HepG2 (cell line): Measurements from ENCODE around the gene JMJD8. TPM values are rescaled to one million over a fixed set of nuclear protein-coding genes. Genes with fewer than 3 reads are reported as not detected.

Experiments
- ARID5B ChIP-seq: IDR thresholded peaks from 2 replicates; pipeline ENCODE4 v1.4.0; 2020; ENCODE audit warnings: mild to moderate bottlenecking, missing genetic modification reagents
- ATAD3A ChIP-seq: sonication (generic); formaldehyde crosslinking; IDR thresholded peaks from 2 replicates; pipeline ENCODE4 v1.4.0; 2020; ENCODE audit warnings: missing genetic modification reagents
- ATF1 ChIP-seq: IDR thresholded peaks from 2 replicates; pipeline ENCODE4 v1.6.1; 2016; ENCODE audit warnings: mild to moderate bottlenecking, control low read depth
- BORCS8-MEF2B ChIP-seq: sonication (generic); formaldehyde crosslinking; IDR thresholded peaks from 2 replicates; pipeline ENCODE4 v1.8.0; 2022; ENCODE audit warnings: mild to moderate bottlenecking, missing genetic modification reagents
- BRD4 ChIP-seq: sonication (generic); formaldehyde crosslinking; IDR thresholded peaks from 2 replicates; pipeline ENCODE4 v1.4.0; 2020; ENCODE audit warnings: missing genetic modification reagents
- EEA1 ChIP-seq: sonication (generic); formaldehyde crosslinking; IDR thresholded peaks from 2 replicates; pipeline ENCODE4 v1.5.1; 2020; ENCODE audit warnings: mild to moderate bottlenecking, missing genetic modification reagents, borderline replicate concordance
- EED ChIP-seq: sonication (generic); formaldehyde crosslinking; IDR thresholded peaks from 2 replicates; pipeline ENCODE4 v1.5.0; 2020; ENCODE audit warnings: mild to moderate bottlenecking, missing genetic modification reagents
- ELF1 ChIP-seq: sonication (generic); formaldehyde crosslinking; IDR thresholded peaks from 2 replicates; pipeline ENCODE4 v1.4.0; 2020; ENCODE audit warnings: missing genetic modification reagents
- EZH2 ChIP-seq: conservative IDR thresholded peaks from 2 replicates; pipeline ENCODE4 v1.6.1; 2012; ENCODE audit warnings: mild to moderate bottlenecking, low read depth, low read length, moderate library complexity
- FOSL1 ChIP-seq: sonication (generic); formaldehyde crosslinking; IDR thresholded peaks from 2 replicates; pipeline ENCODE4 v1.9.0; 2021; ENCODE audit warnings: missing genetic modification reagents, borderline replicate concordance
- HINFP ChIP-seq: sonication (generic); formaldehyde crosslinking; IDR thresholded peaks from 2 replicates; pipeline ENCODE4 v1.4.0; 2020; ENCODE audit warnings: low read depth, mild to moderate bottlenecking, missing genetic modification reagents
- ISL2 ChIP-seq: sonication (generic); formaldehyde crosslinking; IDR thresholded peaks from 2 replicates; pipeline ENCODE4 v1.5.0; 2020; ENCODE audit warnings: missing genetic modification reagents
- KMT2B ChIP-seq: IDR thresholded peaks from 2 replicates; pipeline ENCODE4 v1.6.1; 2016; ENCODE audit warnings: missing genetic modification reagents, missing compliant biosample characterization
- MAFK ChIP-seq, 2 experiments: IDR thresholded peaks in 1 of 2; conservative IDR thresholded peaks in 1 of 2; 2 replicates each; pipeline ENCODE4 v1.6.1; 2011; ENCODE audit warnings: improper control_type of control experiment in 2 of 2, low read length in 2 of 2
- MIER2 ChIP-seq: IDR thresholded peaks from 2 replicates; pipeline ENCODE4 v1.6.1; 2016; ENCODE audit warnings: missing biosample characterization, missing genetic modification reagents
- MZF1 ChIP-seq: sonication (generic); formaldehyde crosslinking; IDR thresholded peaks from 2 replicates; pipeline ENCODE4 v1.8.1; 2023; ENCODE audit warnings: mild to moderate bottlenecking, missing genetic modification reagents, borderline replicate concordance
- NCOA2 ChIP-seq: sonication (generic); formaldehyde crosslinking; IDR thresholded peaks from 2 replicates; pipeline ENCODE4 v1.8.0; 2022; ENCODE audit warnings: inconsistent platforms
- NFKBIZ ChIP-seq: IDR thresholded peaks from 2 replicates; pipeline ENCODE4 v1.6.1; 2018; ENCODE audit warnings: missing genetic modification reagents, missing compliant biosample characterization
- NR2F1 ChIP-seq, 2 experiments: fragments of 450-650 bp in 1 of 2; formaldehyde crosslinking in 1 of 2; IDR thresholded peaks; 2 replicates each; pipeline versions ENCODE4 v1.5.0 to v1.6.1; 2016 to 2020; ENCODE audit warnings: mild to moderate bottlenecking in 1 of 2, missing compliant biosample characterization in 1 of 2, missing genetic modification reagents in 1 of 2, moderate library complexity in 1 of 2
- PHF20 ChIP-seq: sonication (generic); formaldehyde crosslinking; IDR thresholded peaks from 2 replicates; pipeline ENCODE4 v1.5.0; 2020; ENCODE audit warnings: mild to moderate bottlenecking, missing genetic modification reagents
- RBAK ChIP-seq: sonication (generic); formaldehyde crosslinking; IDR thresholded peaks from 2 replicates; pipeline ENCODE4 v1.5.1; 2020; ENCODE audit warnings: mild to moderate bottlenecking, missing genetic modification reagents
- TBL1XR1 ChIP-seq: fragments of 150-350 bp; IDR thresholded peaks from 2 replicates; pipeline ENCODE4 v1.6.1; 2014; ENCODE audit warnings: borderline replicate concordance, low read length; ENCODE audit not compliant: partially characterized antibody
- ZNF136 ChIP-seq: sonication (generic); formaldehyde crosslinking; IDR thresholded peaks from 2 replicates; pipeline ENCODE4 v1.8.1; 2022; ENCODE audit warnings: low read depth, mild to moderate bottlenecking, moderate library complexity, missing genetic modification reagents
- ZNF672 ChIP-seq: sonication (generic); formaldehyde crosslinking; IDR thresholded peaks from 2 replicates; pipeline ENCODE4 v1.8.1; 2022; ENCODE audit warnings: missing genetic modification reagents
- ZNF883 ChIP-seq: sonication (generic); formaldehyde crosslinking; IDR thresholded peaks from 2 replicates; pipeline ENCODE4 v1.5.1; 2020; ENCODE audit warnings: mild to moderate bottlenecking, missing genetic modification reagents; ENCODE audit errors: not compliant biosample characterization
- polyA plus RNA-seq, 8 experiments: library from polyadenylated mRNA; depleted of rRNA in 3 of 8; stranded (reverse) in 7 of 8; unstranded in 1 of 8; fragments of >200 nt; fragmentation: Illumina TruSeq in 4 of 8; extraction: Trizol in 4 of 8; gene quantifications; 2 replicates each; pipeline versions ENCODE4 v1.2.1 to v1.2.3, GENCODE V29; 2011 to 2016; ENCODE audit warnings: low read depth in 4 of 8, missing spikeins in 1 of 8, mixed read lengths in 1 of 8; ENCODE audit not compliant: insufficient read depth in 1 of 8
- total RNA-seq, 5 experiments: library from RNA; depleted of rRNA; stranded (reverse); fragments of >200 nt; fragmentation: Illumina TruSeq; extraction: Trizol; gene quantifications; 2 replicates each; pipeline ENCODE4 v1.2.3, GENCODE V29; 2016; ENCODE audit warnings: low read depth in 1 of 5

Gene JMJD8
- total and polyA plus RNA-seq, 2 of the 13 experiments (the other 11 are each of a cell fraction or from before 2014, with no cell fraction given): 2.6 to 11.8 TPM

GRCh38 chr16:636206-637080, 47.7 kb downstream of the JMJD8 start, which contains the start of gene METTL26 (continued):
- peak; percentile 41 for TF ChIP-seq ZNF883 (CRISPR knock-in tag)
- peak; percentile 86; the same call in 1 of the 2 replicates for TF ChIP-seq ZNF672 (CRISPR knock-in tag)
- peak; percentile 73 for TF ChIP-seq PHF20
- TF ChIP-seq ZNF136 (CRISPR knock-in tag): peak; percentile 67; the same call in 1 of the 2 replicates
- no peak for TF ChIP-seq MZF1 (CRISPR knock-in tag)
- no peak for TF ChIP-seq EZH2
- no peak for TF ChIP-seq ATF1 (CRISPR knock-in tag)
- TF ChIP-seq NR2F1 (CRISPR knock-in tag; IDR thresholded peaks at IDR 0.05): 0 out of 4 replicates have a peak, but pooled peaks of 1 of the 2 experiments have one; percentile 8
- TF ChIP-seq NFKBIZ (CRISPR knock-in tag): 0 out of 2 replicates have a peak, but pooled peaks have one; percentile 40
- peak; percentile 32 for TF ChIP-seq BORCS8-MEF2B (CRISPR knock-in tag)
- peak; percentile 99 for TF ChIP-seq HINFP
- no peak for TF ChIP-seq EED (CRISPR knock-in tag)
- TF ChIP-seq ATAD3A (CRISPR knock-in tag): no peak
- peak; percentile 56; the same call in 1 of the 2 replicates for TF ChIP-seq ELF1
- no peak for TF ChIP-seq ISL2 (CRISPR knock-in tag)
- TF ChIP-seq KMT2B (CRISPR knock-in tag): 0 out of 2 replicates have a peak, but pooled peaks have one; percentile 25
- TF ChIP-seq RBAK (CRISPR knock-in tag): no peak
- TF ChIP-seq MAFK (conservative IDR thresholded peaks at IDR 0.05 in 1 of 2, IDR thresholded peaks at IDR 0.05 in 1 of 2; ENCODE audit: low read length in 2 of 2): no peak
- no peak; the same call in 1 of the 2 replicates for TF ChIP-seq ARID5B (CRISPR knock-in tag)
- no peak for TF ChIP-seq MIER2 (CRISPR knock-in tag)
- TF ChIP-seq NCOA2 (CRISPR knock-in tag): 0 out of 2 replicates have a peak, but pooled peaks have one; percentile 11
- TF ChIP-seq FOSL1 (CRISPR knock-in tag): no peak
- TF ChIP-seq EEA1: peak; percentile 46; the same call in 1 of the 2 replicates
- peak; percentile 17; the same call in 1 of the 2 replicates for TF ChIP-seq BRD4 (CRISPR knock-in tag)
- TF ChIP-seq TBL1XR1: no peak
